ENCODE results near the gene ADCY5.

GRCh38 chr3:123351501-123351900, 97.4 kb downstream of the ADCY5 start:
- no peak for TF ChIP-seq TAF1 (conservative IDR thresholded peaks at IDR 0.05)
- no peak for TF ChIP-seq JUND (IDR thresholded peaks at IDR 0.05)
- no peak for TF ChIP-seq RAD21 (IDR thresholded peaks at IDR 0.05)
- no peak for TF ChIP-seq GABPA (IDR thresholded peaks at IDR 0.05 in 1 of 2, conservative IDR thresholded peaks at IDR 0.05 in 1 of 2)
- no peak for TF ChIP-seq CTCF (IDR thresholded peaks at IDR 0.05; ENCODE audit: low read depth, low read length, missing input control)
- TF ChIP-seq FOXA1 (IDR thresholded peaks at IDR 0.05) = no peak
- no peak for TF ChIP-seq ATF3 (IDR thresholded peaks at IDR 0.05)
- TF ChIP-seq EGR1 (IDR thresholded peaks at IDR 0.05; ENCODE audit: low read depth in 2 of 2) = no peak
- TF ChIP-seq REST (IDR thresholded peaks at IDR 0.05) = no peak
- no peak for TF ChIP-seq HNF4G (IDR thresholded peaks at IDR 0.05)
- no peak for TF ChIP-seq SP1 (IDR thresholded peaks at IDR 0.05)
- TF ChIP-seq YY1 (IDR thresholded peaks at IDR 0.05) = no peak
- TF ChIP-seq MAX (IDR thresholded peaks at IDR 0.05) = no peak
- no peak for TF ChIP-seq NR2F2 (IDR thresholded peaks at IDR 0.05)

Data from liver (tissue), 3 donors.